ENCODE measurements around the gene LARGE1. TPM values are rescaled to one million over a fixed set of nuclear protein-coding genes. Genes with fewer than 3 reads are reported as not detected.

Gene LARGE1
- total and polyA plus RNA-seq, 5 donors from 2014 or later: not detected

GRCh38 chr22:33272180-33272579, 648.1 kb downstream of the LARGE1 start:
- H3K27me3 ChIP-seq (ENCODE audit: control insufficient read depth, insufficient read depth, low read length): no peaks in the 10 kb centered on the region
- H3K4me3 Mint-ChIP-seq: no peak overlapping the region
- no peaks in the 10 kb centered on the region for H3K9me3 ChIP-seq (ENCODE audit: control insufficient read depth in 2 of 2, low read length in 2 of 2)
- no peak overlapping the region for H3K4me3 ChIP-seq (ENCODE audit: low read depth, low read length)
- H3K36me3 Mint-ChIP-seq: no peaks in the 10 kb centered on the region
- ATAC-seq (ENCODE audit: low read depth in 2 of 2) (no peak), DNase-seq (no peak)
- no peaks in the 10 kb centered on the region for H3K4me1 Mint-ChIP-seq
- H3K27ac Mint-ChIP-seq: no peak overlapping the region
- H3K9me3 Mint-ChIP-seq: peaks cover 0 to 2% (median 0%) of the 10 kb centered on the region in 7 donors
- H3K36me3 ChIP-seq (ENCODE audit: control insufficient read depth, insufficient read depth, low read length): no peaks in the 10 kb centered on the region
- H3K27ac ChIP-seq (ENCODE audit: insufficient read depth, low read length, poor library complexity, severe bottlenecking): no peak overlapping the region
- H3K4me1 ChIP-seq (ENCODE audit: control insufficient read depth, insufficient read depth, low read length, poor library complexity, severe bottlenecking): no peaks in the 10 kb centered on the region
- H3K27me3 Mint-ChIP-seq: no peaks in the 10 kb centered on the region

GRCh38 chr22:33271390-33272161, 648.7 kb downstream of the LARGE1 start:
- no peak overlapping the region for H3K4me3 Mint-ChIP-seq

GRCh38 chr22:33270596-33270995, 649.7 kb downstream of the LARGE1 start:
- no peaks in the 10 kb centered on the region for H3K4me1 Mint-ChIP-seq
- H3K9me3 Mint-ChIP-seq: peaks cover 0 to 2% (median 0%) of the 10 kb centered on the region in 7 donors
- H3K36me3 Mint-ChIP-seq: no peaks in the 10 kb centered on the region
- no peak overlapping the region for H3K4me3 Mint-ChIP-seq
- H3K27me3 Mint-ChIP-seq: no peaks in the 10 kb centered on the region
- H3K27ac ChIP-seq (ENCODE audit: insufficient read depth, low read length, poor library complexity, severe bottlenecking): no peak overlapping the region
- DNase-seq (no peak), ATAC-seq (ENCODE audit: low read depth in 2 of 2) (no peak)
- H3K27ac Mint-ChIP-seq: no peak overlapping the region
- no peaks in the 10 kb centered on the region for H3K27me3 ChIP-seq (ENCODE audit: control insufficient read depth, insufficient read depth, low read length)
- H3K9me3 ChIP-seq (ENCODE audit: control insufficient read depth in 2 of 2, low read length in 2 of 2): no peaks in the 10 kb centered on the region
- H3K4me1 ChIP-seq (ENCODE audit: control insufficient read depth, insufficient read depth, low read length, poor library complexity, severe bottlenecking): no peaks in the 10 kb centered on the region
- no peak overlapping the region for H3K4me3 ChIP-seq (ENCODE audit: low read depth, low read length)
- H3K36me3 ChIP-seq (ENCODE audit: control insufficient read depth, insufficient read depth, low read length): no peaks in the 10 kb centered on the region

More at GRCh38 chr22:33271390-33272161, 648.7 kb downstream of the LARGE1 start:
- Histone ChIP-seq H3K4me3 (ENCODE audit: low read depth, low read length) (no peak overlapping the region), H3K36me3 (ENCODE audit: control insufficient read depth, insufficient read depth, low read length) (no peaks in the 10 kb centered on the region), H3K4me1 (ENCODE audit: control insufficient read depth, insufficient read depth, low read length, poor library complexity, severe bottlenecking) (no peaks in the 10 kb centered on the region), H3K27me3 (ENCODE audit: control insufficient read depth, insufficient read depth, low read length) (no peaks in the 10 kb centered on the region), H3K27ac (ENCODE audit: insufficient read depth, low read length, poor library complexity, severe bottlenecking) (no peak overlapping the region), H3K9me3 (ENCODE audit: control insufficient read depth in 2 of 2, low read length in 2 of 2) (no peaks in the 10 kb centered on the region)
- Mint-ChIP-seq H3K27me3 (no peaks in the 10 kb centered on the region), H3K4me1 (no peaks in the 10 kb centered on the region), H3K27ac (no peak overlapping the region), H3K36me3 (no peaks in the 10 kb centered on the region), H3K9me3 (peaks cover 0 to 2% (median 0%) of the 10 kb centered on the region in 7 donors)
- DNase-seq (no peak), ATAC-seq (ENCODE audit: low read depth in 2 of 2) (peak in 1 of 2 donors; percentile 44)

- H3K4me1 Mint-ChIP-seq: no peaks in the 10 kb centered on the region
- ATAC-seq (ENCODE audit: low read depth in 2 of 2) (no peak), DNase-seq (no peak)
- H3K27ac Mint-ChIP-seq: no peak overlapping the region
- H3K27ac ChIP-seq (ENCODE audit: insufficient read depth, low read length, poor library complexity, severe bottlenecking): no peak overlapping the region
- H3K4me1 ChIP-seq (ENCODE audit: control insufficient read depth, insufficient read depth, low read length, poor library complexity, severe bottlenecking): no peaks in the 10 kb centered on the region
- H3K36me3 ChIP-seq (ENCODE audit: control insufficient read depth, insufficient read depth, low read length): no peaks in the 10 kb centered on the region
- peaks cover 0 to 1% (median 0%) of the 10 kb centered on the region in 7 donors for H3K9me3 Mint-ChIP-seq
- no peaks in the 10 kb centered on the region for H3K9me3 ChIP-seq (ENCODE audit: control insufficient read depth in 2 of 2, low read length in 2 of 2)
- no peaks in the 10 kb centered on the region for H3K27me3 Mint-ChIP-seq
- H3K36me3 Mint-ChIP-seq: no peaks in the 10 kb centered on the region
- no peak overlapping the region for H3K4me3 Mint-ChIP-seq
- no peak overlapping the region for H3K4me3 ChIP-seq (ENCODE audit: low read depth, low read length)
- no peaks in the 10 kb centered on the region for H3K27me3 ChIP-seq (ENCODE audit: control insufficient read depth, insufficient read depth, low read length)
Measured at GRCh38 chr22:33261699-33262098, 658.6 kb downstream of the LARGE1 start.

- H3K27me3 Mint-ChIP-seq: no peaks in the 10 kb centered on the region
- no peak for DNase-seq
- H3K27me3 ChIP-seq (ENCODE audit: control insufficient read depth, insufficient read depth, low read length): no peaks in the 10 kb centered on the region
- peaks cover 0 to 1% (median 0%) of the 10 kb centered on the region in 7 donors for H3K9me3 Mint-ChIP-seq
- H3K4me3 ChIP-seq (ENCODE audit: low read depth, low read length): no peak overlapping the region
- no peak overlapping the region for H3K27ac Mint-ChIP-seq
- H3K4me3 Mint-ChIP-seq: no peak overlapping the region
- no peak overlapping the region for H3K27ac ChIP-seq (ENCODE audit: insufficient read depth, low read length, poor library complexity, severe bottlenecking)
- no peaks in the 10 kb centered on the region for H3K4me1 ChIP-seq (ENCODE audit: control insufficient read depth, insufficient read depth, low read length, poor library complexity, severe bottlenecking)
- no peak for ATAC-seq (ENCODE audit: low read depth in 2 of 2)
- H3K9me3 ChIP-seq (ENCODE audit: control insufficient read depth in 2 of 2, low read length in 2 of 2): no peaks in the 10 kb centered on the region
- no peaks in the 10 kb centered on the region for H3K36me3 ChIP-seq (ENCODE audit: control insufficient read depth, insufficient read depth, low read length)
- H3K4me1 Mint-ChIP-seq: no peaks in the 10 kb centered on the region
- no peaks in the 10 kb centered on the region for H3K36me3 Mint-ChIP-seq
Measured at GRCh38 chr22:33260498-33260897, 659.8 kb downstream of the LARGE1 start.

GRCh38 chr22:33255791-33256190, 664.5 kb downstream of the LARGE1 start:
- Mint-ChIP-seq H3K27me3 (no peaks in the 10 kb centered on the region), H3K27ac (no peak overlapping the region), H3K4me1 (no peaks in the 10 kb centered on the region), H3K4me3 (no peak overlapping the region), H3K9me3 (peaks cover 0 to 1% (median 0%) of the 10 kb centered on the region in 7 donors), H3K36me3 (no peaks in the 10 kb centered on the region)
- H3K27me3 ChIP-seq (ENCODE audit: control insufficient read depth, insufficient read depth, low read length): no peaks in the 10 kb centered on the region
- H3K4me3 ChIP-seq (ENCODE audit: low read depth, low read length): no peak overlapping the region
- H3K9me3 ChIP-seq (ENCODE audit: control insufficient read depth in 2 of 2, low read length in 2 of 2): no peaks in the 10 kb centered on the region
- no peak for DNase-seq
- no peak for ATAC-seq (ENCODE audit: low read depth in 2 of 2)
- no peak overlapping the region for H3K27ac ChIP-seq (ENCODE audit: insufficient read depth, low read length, poor library complexity, severe bottlenecking)
- H3K4me1 ChIP-seq (ENCODE audit: control insufficient read depth, insufficient read depth, low read length, poor library complexity, severe bottlenecking): no peaks in the 10 kb centered on the region
- no peaks in the 10 kb centered on the region for H3K36me3 ChIP-seq (ENCODE audit: control insufficient read depth, insufficient read depth, low read length)

GRCh38 chr22:33248948-33249347, 671.3 kb downstream of the LARGE1 start:
- Mint-ChIP-seq H3K27me3 (no peaks in the 10 kb centered on the region), H3K36me3 (no peaks in the 10 kb centered on the region), H3K4me1 (no peaks in the 10 kb centered on the region), H3K27ac (no peak overlapping the region), H3K9me3 (peaks cover 0 to 4% (median 1%) of the 10 kb centered on the region in 7 donors), H3K4me3 (no peak overlapping the region)
- ATAC-seq (ENCODE audit: low read depth in 2 of 2) (no peak), DNase-seq (no peak)
- no peaks in the 10 kb centered on the region for H3K27me3 ChIP-seq (ENCODE audit: control insufficient read depth, insufficient read depth, low read length)
- no peaks in the 10 kb centered on the region for H3K4me1 ChIP-seq (ENCODE audit: control insufficient read depth, insufficient read depth, low read length, poor library complexity, severe bottlenecking)
- no peaks in the 10 kb centered on the region for H3K9me3 ChIP-seq (ENCODE audit: control insufficient read depth in 2 of 2, low read length in 2 of 2)
- no peaks in the 10 kb centered on the region for H3K36me3 ChIP-seq (ENCODE audit: control insufficient read depth, insufficient read depth, low read length)
- H3K4me3 ChIP-seq (ENCODE audit: low read depth, low read length): no peak overlapping the region
- H3K27ac ChIP-seq (ENCODE audit: insufficient read depth, low read length, poor library complexity, severe bottlenecking): no peak overlapping the region

- no peak overlapping the region for H3K27ac Mint-ChIP-seq
- H3K4me1 ChIP-seq (ENCODE audit: control insufficient read depth, insufficient read depth, low read length, poor library complexity, severe bottlenecking): no peaks in the 10 kb centered on the region
- no peaks in the 10 kb centered on the region for H3K36me3 Mint-ChIP-seq
- no peaks in the 10 kb centered on the region for H3K27me3 Mint-ChIP-seq
- no peaks in the 10 kb centered on the region for H3K27me3 ChIP-seq (ENCODE audit: control insufficient read depth, insufficient read depth, low read length)
- no peaks in the 10 kb centered on the region for H3K4me1 Mint-ChIP-seq
- H3K36me3 ChIP-seq (ENCODE audit: control insufficient read depth, insufficient read depth, low read length): no peaks in the 10 kb centered on the region
- no peak overlapping the region for H3K27ac ChIP-seq (ENCODE audit: insufficient read depth, low read length, poor library complexity, severe bottlenecking)
- DNase-seq (no peak), ATAC-seq (ENCODE audit: low read depth in 2 of 2) (no peak)
- H3K9me3 ChIP-seq (ENCODE audit: control insufficient read depth in 2 of 2, low read length in 2 of 2): no peaks in the 10 kb centered on the region
- no peak overlapping the region for H3K4me3 ChIP-seq (ENCODE audit: low read depth, low read length)
- peaks cover 0 to 5% (median 1%) of the 10 kb centered on the region in 7 donors for H3K9me3 Mint-ChIP-seq
- no peak overlapping the region for H3K4me3 Mint-ChIP-seq
Measured at GRCh38 chr22:33247758-33248157, 672.5 kb downstream of the LARGE1 start.

All from CD4-positive, CD25-positive, alpha-beta regulatory T cell (primary cell).